Activated naive CD4-positive, alpha-beta T cell (primary cell): ENCODE measurements around the gene ZDHHC11B.
"Not testable (repeated sequence)": the region's sequence is repeated elsewhere in the genome, so short reads cannot be mapped to it uniquely, and the experiment has no call there.

Source experiments
- DNase-seq, 4 experiments: peaks; one replicate each; lab custom pipeline; 2025; lab: John Stamatoyannopoulos, UW

The ZDHHC11B gene

GRCh38 chr5:783881-784427, 575 bp downstream of the ZDHHC11B start:
- not testable (repeated sequence) for DNase-seq

- DNase-seq: not testable (repeated sequence)
Observed at GRCh38 chr5:783049-783802, 1.3 kb downstream of the ZDHHC11B start.

- not testable (repeated sequence) for DNase-seq
Observed at GRCh38 chr5:782356-782755, 2.2 kb downstream of the ZDHHC11B start.

GRCh38 chr5:780571-780970, 4.0 kb downstream of the ZDHHC11B start:
- DNase-seq: not testable (repeated sequence)

- not testable (repeated sequence) for DNase-seq
Observed at GRCh38 chr5:778967-779366, 5.6 kb downstream of the ZDHHC11B start.

GRCh38 chr5:778421-778820, 6.1 kb downstream of the ZDHHC11B start:
- DNase-seq: not testable (repeated sequence)

GRCh38 chr5:777756-778161, 6.8 kb downstream of the ZDHHC11B start:
- DNase-seq: no peak

- DNase-seq: no peak
Observed at GRCh38 chr5:776862-777711, 7.4 kb downstream of the ZDHHC11B start.

GRCh38 chr5:775961-776861, 8.3 kb downstream of the ZDHHC11B start:
- DNase-seq: no peak

- DNase-seq: not testable (repeated sequence)
Observed at GRCh38 chr5:775595-775960, 9.0 kb downstream of the ZDHHC11B start.

- not testable (repeated sequence) for DNase-seq
Observed at GRCh38 chr5:774854-775505, 9.5 kb downstream of the ZDHHC11B start.

- not testable (repeated sequence) for DNase-seq
Observed at GRCh38 chr5:774304-774703, 10.2 kb downstream of the ZDHHC11B start.

- DNase-seq: no peak
Observed at GRCh38 chr5:773517-774264, 10.8 kb downstream of the ZDHHC11B start.

GRCh38 chr5:772931-773330, 11.6 kb downstream of the ZDHHC11B start:
- not testable (repeated sequence) for DNase-seq

GRCh38 chr5:772547-772890, 12.0 kb downstream of the ZDHHC11B start:
- not testable (repeated sequence) for DNase-seq

GRCh38 chr5:771841-772546, 12.5 kb downstream of the ZDHHC11B start:
- not testable (repeated sequence) for DNase-seq

- not testable (repeated sequence) for DNase-seq
Observed at GRCh38 chr5:771087-771781, 13.3 kb downstream of the ZDHHC11B start.

GRCh38 chr5:770585-770984, 13.9 kb downstream of the ZDHHC11B start:
- not testable (repeated sequence) for DNase-seq

- not testable (repeated sequence) for DNase-seq
Observed at GRCh38 chr5:769485-770145, 14.9 kb downstream of the ZDHHC11B start.
